Measurements from ENCODE around the gene CMC2. TPM values are rescaled to one million over a fixed set of nuclear protein-coding genes. Genes with fewer than 3 reads are reported as not detected.

The CMC2 gene
- 96.3 and 114 TPM in 2 replicates for total RNA-seq

- peak; percentile 91 for DNase-seq (ENCODE audit: low read depth)
- H3K4me3 ChIP-seq (ENCODE audit: low read depth, low read length) = peak within 1 kb of the TSS; percentile 96
- peak; percentile 12 for TF ChIP-seq CTCF (conservative IDR thresholded peaks at IDR 0.05; ENCODE audit: low read depth, low read length)
Observed at GRCh38 chr16:81006813-81007695, at the start of gene CMC2, which contains the start of gene CENPN. Gene CMC2, minus strand, starts transcription at chr16:81006885. Its CDS starts 9,491 bp downstream, at chr16:80997394. Gene CENPN, plus strand, starts transcription at chr16:81007214. Its CDS starts 4,726 bp downstream, at chr16:81011940.

- no peak for TF ChIP-seq CTCF (conservative IDR thresholded peaks at IDR 0.05; ENCODE audit: low read depth, low read length)
- no peak overlapping the region for H3K4me3 ChIP-seq (ENCODE audit: low read depth, low read length)
- DNase-seq (ENCODE audit: low read depth) = no peak
Observed at GRCh38 chr16:81053761-81054160, 47.1 kb upstream of the CMC2 start.

GRCh38 chr16:81042821-81043220 lies 36.1 kb upstream of the CMC2 start:
- no peak for DNase-seq (ENCODE audit: low read depth)
- TF ChIP-seq CTCF (conservative IDR thresholded peaks at IDR 0.05; ENCODE audit: low read depth, low read length) = no peak
- no peak overlapping the region for H3K4me3 ChIP-seq (ENCODE audit: low read depth, low read length)

DNA sequence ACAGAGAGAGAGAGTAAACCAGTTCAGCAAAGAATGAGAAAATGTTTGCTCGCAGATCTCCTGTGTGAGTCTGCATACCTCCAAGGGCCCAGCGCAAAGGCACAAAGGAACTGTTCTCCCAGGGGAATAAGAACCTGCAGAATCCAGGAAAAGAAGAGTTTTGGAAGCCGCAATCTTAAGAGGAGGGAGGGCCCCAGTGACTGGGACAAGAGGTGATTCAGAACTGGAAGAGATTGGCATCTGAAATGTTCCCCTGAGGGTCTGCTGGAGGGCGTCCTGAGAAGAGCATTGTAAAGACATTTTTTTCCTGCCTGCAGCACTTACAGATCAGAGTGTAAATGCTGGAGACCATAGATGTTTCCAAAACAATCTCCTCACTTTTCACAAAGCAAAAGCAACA lies 35.0 kb upstream of the CMC2 start:
- TF ChIP-seq CTCF (conservative IDR thresholded peaks at IDR 0.05; ENCODE audit: low read depth, low read length) = no peak
- DNase-seq (ENCODE audit: low read depth) = no peak
- no peak overlapping the region for H3K4me3 ChIP-seq (ENCODE audit: low read depth, low read length)

- H3K4me3 ChIP-seq (ENCODE audit: low read depth, low read length) = no peak overlapping the region
- no peak for DNase-seq (ENCODE audit: low read depth)
- no peak for TF ChIP-seq CTCF (conservative IDR thresholded peaks at IDR 0.05; ENCODE audit: low read depth, low read length)
Observed at GRCh38 chr16:81040842-81041241, 34.2 kb upstream of the CMC2 start.

DNA sequence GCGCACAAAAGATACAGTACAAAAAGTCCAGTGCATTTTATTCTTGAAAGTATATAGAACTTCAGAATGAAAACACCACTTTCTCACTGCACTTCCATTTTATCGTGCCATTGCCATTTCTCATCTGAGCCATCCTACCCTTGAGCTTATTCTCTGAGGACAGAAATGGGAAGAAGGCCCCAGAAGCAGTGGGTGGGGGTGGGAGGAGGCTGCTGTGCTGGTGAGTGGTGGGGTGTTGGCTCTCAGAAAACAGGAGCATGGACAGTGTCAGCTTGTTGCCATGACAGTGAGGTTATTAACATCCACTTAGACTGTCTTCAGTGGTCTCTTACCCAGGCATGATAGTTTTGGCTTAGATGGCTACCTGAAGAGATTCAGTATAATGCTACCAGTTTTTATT lies 33.4 kb upstream of the CMC2 start:
- DNase-seq (ENCODE audit: low read depth) = no peak
- H3K4me3 ChIP-seq (ENCODE audit: low read depth, low read length) = no peak overlapping the region
- TF ChIP-seq CTCF (conservative IDR thresholded peaks at IDR 0.05; ENCODE audit: low read depth, low read length) = no peak
